ENCODE data around the gene CACNG1. TPM values are rescaled to one million over a fixed set of nuclear protein-coding genes. Genes with fewer than 3 reads are reported as not detected.
"Not testable (repeated sequence)": the region's sequence is repeated elsewhere in the genome, so short reads cannot be mapped to it uniquely, and the experiment has no call there.

CACNG1 gene
- total RNA-seq, 1 donor from 2014 or later, result not detected

GRCh38 chr17:67025216-67025792, 19.1 kb upstream of the CACNG1 start:
- DNase-seq (ENCODE audit: low read depth), result no peak

GRCh38 chr17:67026341-67026740, 18.0 kb upstream of the CACNG1 start:
- peak; percentile 16 for DNase-seq (ENCODE audit: low read depth)

GRCh38 chr17:67027031-67027628, 17.2 kb upstream of the CACNG1 start:
- peak; percentile 14 for DNase-seq (ENCODE audit: low read depth)

GRCh38 chr17:67030641-67031040, 13.7 kb upstream of the CACNG1 start:
- DNase-seq (ENCODE audit: low read depth), result no peak

GRCh38 chr17:67032382-67032781, 12.0 kb upstream of the CACNG1 start:
- DNase-seq (ENCODE audit: low read depth), result no peak

GRCh38 chr17:67032985-67033384, 11.4 kb upstream of the CACNG1 start:
- no peak for DNase-seq (ENCODE audit: low read depth)

GRCh38 chr17:67033613-67034012, 10.7 kb upstream of the CACNG1 start:
- DNase-seq (ENCODE audit: low read depth), result no peak

GRCh38 chr17:67035131-67036083, 8.9 kb upstream of the CACNG1 start:
- no peak for DNase-seq (ENCODE audit: low read depth)

- DNase-seq (ENCODE audit: low read depth), result no peak
Measured at GRCh38 chr17:67038861-67039365, 5.4 kb upstream of the CACNG1 start.

GRCh38 chr17:67040652-67041051, 3.7 kb upstream of the CACNG1 start:
- DNase-seq (ENCODE audit: low read depth), result no peak

- DNase-seq (ENCODE audit: low read depth), result not testable (repeated sequence)
Measured at GRCh38 chr17:67041119-67041518, 3.2 kb upstream of the CACNG1 start.

GRCh38 chr17:67041531-67041930, 2.8 kb upstream of the CACNG1 start:
- no peak for DNase-seq (ENCODE audit: low read depth)

GRCh38 chr17:67041941-67042899, 2.1 kb upstream of the CACNG1 start:
- no peak for DNase-seq (ENCODE audit: low read depth)

- no peak for DNase-seq (ENCODE audit: low read depth)
Measured at GRCh38 chr17:67043283-67043682, 1.1 kb upstream of the CACNG1 start.

- DNase-seq (ENCODE audit: low read depth), result no peak
Measured at GRCh38 chr17:67044940-67045339, 586 bp downstream of the CACNG1 start.

GRCh38 chr17:67046398-67046797, 2.0 kb downstream of the CACNG1 start:
- DNase-seq (ENCODE audit: low read depth), result no peak

- DNase-seq (ENCODE audit: low read depth), result no peak
Measured at GRCh38 chr17:67047382-67047781, 3.0 kb downstream of the CACNG1 start.

- DNase-seq (ENCODE audit: low read depth), result no peak
Measured at GRCh38 chr17:67049025-67049739, 4.8 kb downstream of the CACNG1 start.

GRCh38 chr17:67050066-67050465, 5.7 kb downstream of the CACNG1 start:
- no peak for DNase-seq (ENCODE audit: low read depth)

GRCh38 chr17:67050471-67051154, 6.3 kb downstream of the CACNG1 start:
- no peak for DNase-seq (ENCODE audit: low read depth)
